ENCODE data around the gene FNBP1. TPM values are rescaled to one million over a fixed set of nuclear protein-coding genes. Genes with fewer than 3 reads are reported as not detected.

Gene FNBP1
- total RNA-seq, 1 experiment from 2014 or later: 30.8 TPM

GRCh38 chr9:129868023-129868871 is 174.7 kb downstream of the FNBP1 start:
- intact Hi-C loops (cut with micrococcal nuclease): no loop called here
- no peaks in the 10 kb centered on the region for H3K9me2 ChIP-seq (replicated peaks; ENCODE audit: low read length)
- TF ChIP-seq EZH2 (IDR thresholded peaks at IDR 0.05; ENCODE audit: low read length, unreplicated experiment) (no peak), EZH2phosphoT487 (IDR thresholded peaks at IDR 0.05; ENCODE audit: borderline replicate concordance, low read length) (no peak), CTCF (conservative IDR thresholded peaks at IDR 0.05; ENCODE audit: low read depth, low read length) (no peak)
- H3F3A ChIP-seq (ENCODE audit: low read length, unreplicated experiment): no peaks in the 10 kb centered on the region
- no peaks in the 10 kb centered on the region for H3K79me2 ChIP-seq (ENCODE audit: low read length)
- no peaks in the 10 kb centered on the region for H3K9me3 ChIP-seq (ENCODE audit: low read length)
- H3K4me3 ChIP-seq (ENCODE audit: low read length): no peak overlapping the region
- ChIA-PET POLR2A (ENCODE audit: unreplicated experiment) (no interaction called here), CTCF (no interaction called here)
- no peak overlapping the region for H3K27ac ChIP-seq (ENCODE audit: low read length)
- H3K27me3 ChIP-seq (ENCODE audit: low read length): no peaks in the 10 kb centered on the region
- no peaks in the 10 kb centered on the region for H4K20me1 ChIP-seq (ENCODE audit: low read length)
- peaks cover 7% of the 10 kb centered on the region; the same call in 1 of the 2 replicates for H3K4me1 ChIP-seq (ENCODE audit: insufficient read depth, low read length)
- no peak for DNase-seq
- H3K36me3 ChIP-seq (ENCODE audit: low read depth, low read length): no peaks in the 10 kb centered on the region
- no peak overlapping the region for H2AFZ ChIP-seq (ENCODE audit: low read length)
- no peak overlapping the region for H3K4me2 ChIP-seq (ENCODE audit: low read length)
- BruUV-seq (replicated peaks): no TSS peak
- no peak overlapping the region for H3K9ac ChIP-seq (ENCODE audit: low read length)
- no peak for ATAC-seq

- no peaks in the 10 kb centered on the region for H3K36me3 ChIP-seq (ENCODE audit: low read depth, low read length)
- TF ChIP-seq EZH2 (IDR thresholded peaks at IDR 0.05; ENCODE audit: low read length, unreplicated experiment) (no peak), CTCF (conservative IDR thresholded peaks at IDR 0.05; ENCODE audit: low read depth, low read length) (0 out of 2 replicates have a peak, but pooled peaks have one; percentile 16)
- H3K9ac ChIP-seq (ENCODE audit: low read length): no peak overlapping the region
- no peaks in the 10 kb centered on the region for H3K27me3 ChIP-seq (ENCODE audit: low read length)
- no TSS peak for BruUV-seq (replicated peaks)
- no peaks in the 10 kb centered on the region for H3K9me3 ChIP-seq (ENCODE audit: low read length)
- H3K9me2 ChIP-seq (replicated peaks; ENCODE audit: low read length): no peaks in the 10 kb centered on the region
- no peak overlapping the region for H2AFZ ChIP-seq (ENCODE audit: low read length)
- H3K4me3 ChIP-seq (ENCODE audit: low read length): no peak overlapping the region
- DNase-seq: no peak
- H3K4me2 ChIP-seq (ENCODE audit: low read length): no peak overlapping the region
- no peaks in the 10 kb centered on the region for H3K79me2 ChIP-seq (ENCODE audit: low read length)
- no peak overlapping the region for H3K27ac ChIP-seq (ENCODE audit: low read length)
- no peaks in the 10 kb centered on the region for H3F3A ChIP-seq (ENCODE audit: low read length, unreplicated experiment)
- CTCF ChIA-PET: no interaction called here
- ATAC-seq: no peak
- intact Hi-C loops (cut with micrococcal nuclease): no loop called here
- no peaks in the 10 kb centered on the region for H4K20me1 ChIP-seq (ENCODE audit: low read length)
- POLR2A ChIA-PET (ENCODE audit: unreplicated experiment): no interaction called here
- H3K4me1 ChIP-seq (ENCODE audit: insufficient read depth, low read length): peaks cover 7% of the 10 kb centered on the region; the same call in 1 of the 2 replicates
These were observed 175.6 kb downstream of the FNBP1 start for GRCh38 chr9:129867136-129868022.
